ENCODE measurements around the gene CAPSL.
"Not testable (repeated sequence)": the region's sequence is repeated elsewhere in the genome, so short reads cannot be mapped to it uniquely, and the experiment has no call there.

CAPSL gene

GRCh38 chr5:35938568-35939227 is at the start of gene CAPSL:
TSS of gene CAPSL (minus strand) at chr5:35938622. CDS start at chr5:35921120, 17,502 bp downstream.
- TF ChIP-seq, protein P1, sequence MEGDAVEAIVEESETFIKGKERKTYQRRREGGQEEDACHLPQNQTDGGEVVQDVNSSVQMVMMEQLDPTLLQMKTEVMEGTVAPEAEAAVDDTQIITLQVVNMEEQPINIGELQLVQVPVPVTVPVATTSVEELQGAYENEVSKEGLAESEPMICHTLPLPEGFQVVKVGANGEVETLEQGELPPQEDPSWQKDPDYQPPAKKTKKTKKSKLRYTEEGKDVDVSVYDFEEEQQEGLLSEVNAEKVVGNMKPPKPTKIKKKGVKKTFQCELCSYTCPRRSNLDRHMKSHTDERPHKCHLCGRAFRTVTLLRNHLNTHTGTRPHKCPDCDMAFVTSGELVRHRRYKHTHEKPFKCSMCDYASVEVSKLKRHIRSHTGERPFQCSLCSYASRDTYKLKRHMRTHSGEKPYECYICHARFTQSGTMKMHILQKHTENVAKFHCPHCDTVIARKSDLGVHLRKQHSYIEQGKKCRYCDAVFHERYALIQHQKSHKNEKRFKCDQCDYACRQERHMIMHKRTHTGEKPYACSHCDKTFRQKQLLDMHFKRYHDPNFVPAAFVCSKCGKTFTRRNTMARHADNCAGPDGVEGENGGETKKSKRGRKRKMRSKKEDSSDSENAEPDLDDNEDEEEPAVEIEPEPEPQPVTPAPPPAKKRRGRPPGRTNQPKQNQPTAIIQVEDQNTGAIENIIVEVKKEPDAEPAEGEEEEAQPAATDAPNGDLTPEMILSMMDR (conservative IDR thresholded peaks at IDR 0.05) = no peak
- TF ChIP-seq ZFX (IDR thresholded peaks at IDR 0.05) = no peak
- H3K27ac ChIP-seq = no peak within 1 kb of the TSS

GRCh38 chr5:35987776-35988175 is 49.4 kb upstream of the CAPSL start:
- H3K27ac ChIP-seq = no peak overlapping the region
- TF ChIP-seq, protein P1 (conservative IDR thresholded peaks at IDR 0.05) = no peak
- TF ChIP-seq ZFX (IDR thresholded peaks at IDR 0.05) = no peak

DNA sequence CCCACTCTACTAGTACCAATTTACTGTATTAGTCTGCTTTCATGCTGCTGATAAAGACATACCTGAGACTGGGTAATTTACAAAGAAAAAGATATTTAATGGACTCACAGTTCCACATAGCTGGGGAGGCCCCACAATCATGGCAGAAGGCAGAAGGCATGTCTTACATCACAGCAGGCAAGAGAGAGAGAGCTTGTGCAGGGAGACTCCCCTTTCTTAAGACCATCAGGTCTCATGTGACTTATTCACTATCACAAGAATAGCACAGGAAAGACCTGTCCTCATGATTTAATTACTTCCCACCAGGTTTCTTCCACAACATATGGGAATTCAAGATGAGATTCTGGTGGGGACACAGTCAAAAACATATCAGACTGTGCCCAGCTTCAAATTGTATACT is 41.3 kb upstream of the CAPSL start:
- no peak overlapping the region for H3K27ac ChIP-seq
- TF ChIP-seq ZFX (IDR thresholded peaks at IDR 0.05) = no peak
- TF ChIP-seq, protein P1 (conservative IDR thresholded peaks at IDR 0.05) = no peak

GRCh38 chr5:35976859-35977258 is 38.4 kb upstream of the CAPSL start:
- H3K27ac ChIP-seq = not testable (repeated sequence)

DNA sequence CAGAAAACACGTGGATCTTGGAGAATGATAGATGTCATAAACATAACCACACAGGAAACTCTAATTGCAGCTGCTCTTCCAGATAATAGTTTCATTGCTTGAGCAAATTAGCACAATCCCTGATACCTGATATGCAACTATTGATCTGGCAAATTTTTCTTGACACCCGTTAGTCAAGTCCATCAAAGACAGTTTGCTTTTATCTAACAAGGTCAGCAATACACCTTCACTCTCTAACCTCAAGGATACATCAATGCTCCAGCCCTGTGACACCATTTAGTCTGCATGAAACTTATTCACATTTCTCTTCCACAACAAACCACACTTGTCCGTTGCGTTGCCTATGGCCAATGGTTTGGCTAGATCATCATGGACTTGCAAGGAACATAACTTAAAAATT is 36.1 kb upstream of the CAPSL start:
- no peak for TF ChIP-seq ZFX (IDR thresholded peaks at IDR 0.05)
- TF ChIP-seq, protein P1 (conservative IDR thresholded peaks at IDR 0.05) = no peak
- H3K27ac ChIP-seq = no peak overlapping the region

- no peak overlapping the region for H3K27ac ChIP-seq
- TF ChIP-seq ZFX (IDR thresholded peaks at IDR 0.05) = no peak
- TF ChIP-seq, protein P1 (conservative IDR thresholded peaks at IDR 0.05) = no peak
These were observed 33.4 kb upstream of the CAPSL start for GRCh38 chr5:35971878-35972210.

DNA sequence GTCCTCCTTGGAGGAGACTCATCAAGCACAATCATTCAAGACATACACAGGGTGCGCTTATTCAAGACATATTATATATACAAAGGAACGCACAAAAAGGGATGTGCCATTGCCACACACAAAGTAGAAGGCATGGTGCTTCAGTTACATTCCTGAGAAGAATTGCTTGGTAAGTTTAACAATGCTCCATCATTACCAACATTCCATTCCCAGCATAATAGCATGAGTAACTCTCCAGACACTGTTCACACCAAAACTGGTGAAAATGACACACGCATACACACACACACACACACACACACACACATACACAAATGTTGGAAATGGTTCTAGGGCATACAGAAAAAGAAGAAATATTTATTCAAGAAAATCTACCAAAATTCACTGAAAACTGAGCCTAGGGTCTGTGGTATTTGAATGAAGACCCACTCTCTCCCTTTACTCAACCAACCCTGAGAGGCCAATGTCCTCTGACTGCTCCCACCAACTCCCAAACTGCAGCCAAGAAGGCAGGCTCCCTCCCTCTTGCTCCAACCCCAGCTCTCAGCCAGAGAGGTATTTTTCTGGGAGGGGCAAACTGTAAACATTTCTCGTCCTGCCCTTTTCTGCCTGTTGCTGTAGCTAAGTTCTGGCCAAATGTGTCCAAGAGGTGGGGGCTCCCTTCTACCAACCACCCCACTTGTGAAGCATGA is 32.9 kb upstream of the CAPSL start:
- TF ChIP-seq ZFX (IDR thresholded peaks at IDR 0.05) = no peak
- TF ChIP-seq, protein P1 (conservative IDR thresholded peaks at IDR 0.05) = no peak

More for the DNA sequence above, 32.9 kb upstream of the CAPSL start:
- H3K27ac ChIP-seq = no peak overlapping the region
